GM19468 (cell line): ENCODE measurements around the gene FOXI1.
"Not testable (repeated sequence)": the region's sequence is repeated elsewhere in the genome, so short reads cannot be mapped to it uniquely, and the experiment has no call there.

Source experiments
- ATAC-seq: cut with Tn5 transposase; IDR thresholded peaks from one replicate; pipeline ENCODE4 v1.9.1; 2021; ENCODE audit warnings: mild to moderate bottlenecking, moderate library complexity, moderate number of reproducible peaks; ENCODE audit not compliant: unreplicated experiment; ENCODE audit errors: extremely low read depth

FOXI1 gene

GRCh38 chr5:170117736-170118135 is 12.0 kb downstream of the FOXI1 start:
- ATAC-seq: no peak

- no peak for ATAC-seq
Observed at GRCh38 chr5:170120576-170120975, 14.9 kb downstream of the FOXI1 start.

- no peak for ATAC-seq
Observed at GRCh38 chr5:170121321-170121720, 15.6 kb downstream of the FOXI1 start.

- no peak for ATAC-seq
Observed at GRCh38 chr5:170126061-170126460, 20.4 kb downstream of the FOXI1 start.

- no peak for ATAC-seq
Observed at GRCh38 chr5:170126626-170127025, 20.9 kb downstream of the FOXI1 start.

- no peak for ATAC-seq
Observed at GRCh38 chr5:170131235-170131634, 25.5 kb downstream of the FOXI1 start.

- ATAC-seq: no peak
Observed at GRCh38 chr5:170132269-170132975, 26.7 kb downstream of the FOXI1 start.

- ATAC-seq: no peak
Observed at GRCh38 chr5:170132976-170133448, 27.3 kb downstream of the FOXI1 start.

- ATAC-seq: no peak
Observed at GRCh38 chr5:170135796-170136490, 30.2 kb downstream of the FOXI1 start.

GRCh38 chr5:170136506-170136905 is 30.8 kb downstream of the FOXI1 start:
- no peak for ATAC-seq

GRCh38 chr5:170137694-170138214 is 32.1 kb downstream of the FOXI1 start:
- ATAC-seq: no peak

GRCh38 chr5:170138273-170138672 is 32.6 kb downstream of the FOXI1 start:
- no peak for ATAC-seq

GRCh38 chr5:170139786-170140335 is 34.2 kb downstream of the FOXI1 start:
- ATAC-seq: no peak

GRCh38 chr5:170141196-170141595 is 35.5 kb downstream of the FOXI1 start:
- ATAC-seq: not testable (repeated sequence)

GRCh38 chr5:170141636-170142035 is 35.9 kb downstream of the FOXI1 start:
- no peak for ATAC-seq

GRCh38 chr5:170142196-170142595 is 36.5 kb downstream of the FOXI1 start:
- ATAC-seq: no peak

GRCh38 chr5:170143091-170143490 is 37.4 kb downstream of the FOXI1 start:
- ATAC-seq: no peak

GRCh38 chr5:170143710-170144109 is 38.0 kb downstream of the FOXI1 start:
- no peak for ATAC-seq

- ATAC-seq: no peak
Observed at GRCh38 chr5:170144286-170145023, 38.8 kb downstream of the FOXI1 start.

GRCh38 chr5:170145462-170145861 is 39.8 kb downstream of the FOXI1 start:
- no peak for ATAC-seq
